PC-3 (cell line): ENCODE data around the gene COLEC12.

Experiments used
- EZH2phosphoT487 ChIP-seq: fragments of 300-600 bp; sonication (generic); IDR thresholded peaks from 2 replicates; pipeline ENCODE4 v1.6.1; 2018; ENCODE audit warnings: mild to moderate bottlenecking, antibody characterized with exemption, low read length, borderline replicate concordance
- TF ChIP-seq, protein P1 (sequence below): fragments of 300-600 bp; sonication (generic); conservative IDR thresholded peaks from 2 replicates; pipeline ENCODE4 v1.5.1; 2017; ENCODE audit warnings: antibody characterized with exemption, low read depth, mild to moderate bottlenecking, low read length

DNA sequence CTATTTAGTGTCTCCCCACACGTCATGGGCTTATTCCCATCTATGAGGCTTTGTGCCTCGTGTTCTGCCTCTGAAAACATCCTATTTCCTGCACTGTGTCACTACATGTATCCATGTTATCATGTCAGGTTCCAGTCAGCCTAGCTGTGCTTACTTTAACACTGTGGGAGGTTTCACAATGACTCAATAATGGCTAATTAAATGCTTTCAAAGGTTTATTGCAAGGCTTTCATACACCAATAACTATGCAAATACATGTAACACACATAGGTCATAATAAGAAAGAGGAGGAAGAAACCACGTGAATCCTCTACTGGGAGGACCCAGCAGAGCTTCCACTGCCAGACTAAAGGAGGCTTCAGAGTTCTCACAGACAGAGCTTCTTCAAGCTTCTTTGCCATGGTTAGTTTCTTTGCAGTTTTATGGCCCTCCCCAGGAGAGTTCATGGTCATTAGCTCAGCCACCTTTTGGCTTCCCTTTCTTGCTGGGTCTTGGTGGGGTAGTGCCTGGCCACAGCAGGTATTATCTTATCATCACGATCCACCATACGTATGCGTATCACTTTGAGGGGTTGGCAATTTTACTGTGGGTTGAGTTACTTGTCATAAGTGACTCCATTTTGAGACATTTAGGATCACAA is 5.1 kb upstream of the COLEC12 start:
- TF ChIP-seq, protein P1, sequence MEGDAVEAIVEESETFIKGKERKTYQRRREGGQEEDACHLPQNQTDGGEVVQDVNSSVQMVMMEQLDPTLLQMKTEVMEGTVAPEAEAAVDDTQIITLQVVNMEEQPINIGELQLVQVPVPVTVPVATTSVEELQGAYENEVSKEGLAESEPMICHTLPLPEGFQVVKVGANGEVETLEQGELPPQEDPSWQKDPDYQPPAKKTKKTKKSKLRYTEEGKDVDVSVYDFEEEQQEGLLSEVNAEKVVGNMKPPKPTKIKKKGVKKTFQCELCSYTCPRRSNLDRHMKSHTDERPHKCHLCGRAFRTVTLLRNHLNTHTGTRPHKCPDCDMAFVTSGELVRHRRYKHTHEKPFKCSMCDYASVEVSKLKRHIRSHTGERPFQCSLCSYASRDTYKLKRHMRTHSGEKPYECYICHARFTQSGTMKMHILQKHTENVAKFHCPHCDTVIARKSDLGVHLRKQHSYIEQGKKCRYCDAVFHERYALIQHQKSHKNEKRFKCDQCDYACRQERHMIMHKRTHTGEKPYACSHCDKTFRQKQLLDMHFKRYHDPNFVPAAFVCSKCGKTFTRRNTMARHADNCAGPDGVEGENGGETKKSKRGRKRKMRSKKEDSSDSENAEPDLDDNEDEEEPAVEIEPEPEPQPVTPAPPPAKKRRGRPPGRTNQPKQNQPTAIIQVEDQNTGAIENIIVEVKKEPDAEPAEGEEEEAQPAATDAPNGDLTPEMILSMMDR: no peak
- TF ChIP-seq EZH2phosphoT487: no peak
